Measurements from ENCODE around the gene PPEF1.

PPEF1 gene

GRCh38 chrX:18707426-18708049 is at the start of gene PPEF1:
TSS of gene PPEF1 (plus strand) at chrX:18707645. CDS start at chrX:18707781, 136 bp downstream.
- no peak for DNase-seq

GRCh38 chrX:18661273-18661672 is 46.2 kb upstream of the PPEF1 start:
- no peak for DNase-seq

- no peak for DNase-seq
Measured at GRCh38 chrX:18664947-18665346, 42.5 kb upstream of the PPEF1 start.

- DNase-seq: no peak
Measured at GRCh38 chrX:18666614-18667013, 40.8 kb upstream of the PPEF1 start.

- DNase-seq: no peak
Measured at GRCh38 chrX:18668071-18668835, 39.2 kb upstream of the PPEF1 start.

- DNase-seq: no peak
Measured at GRCh38 chrX:18672008-18672407, 35.4 kb upstream of the PPEF1 start, which contains the start of gene RS1. TSS of gene RS1 (minus strand) at chrX:18672108. CDS start at chrX:18672068, 40 bp downstream.

GRCh38 chrX:18674417-18674787 is 33.0 kb upstream of the PPEF1 start:
- peak; percentile 35 for DNase-seq

- DNase-seq: peak; percentile 35
Measured at GRCh38 chrX:18674788-18675735, 32.4 kb upstream of the PPEF1 start.

GRCh38 chrX:18676050-18676449 is 31.4 kb upstream of the PPEF1 start:
- no peak for DNase-seq

- no peak for DNase-seq
Measured at GRCh38 chrX:18676470-18676869, 31.0 kb upstream of the PPEF1 start.

GRCh38 chrX:18677161-18677869 is 30.1 kb upstream of the PPEF1 start:
- no peak for DNase-seq

GRCh38 chrX:18681996-18682395 is 25.4 kb upstream of the PPEF1 start:
- DNase-seq: no peak

- no peak for DNase-seq
Measured at GRCh38 chrX:18682979-18683387, 24.5 kb upstream of the PPEF1 start.

- no peak for DNase-seq
Measured at GRCh38 chrX:18687856-18688495, 19.5 kb upstream of the PPEF1 start.

GRCh38 chrX:18691431-18691830 is 16.0 kb upstream of the PPEF1 start:
- no peak for DNase-seq

GRCh38 chrX:18692541-18692940 is 14.9 kb upstream of the PPEF1 start:
- DNase-seq: no peak

- DNase-seq: no peak
Measured at GRCh38 chrX:18696653-18697052, 10.8 kb upstream of the PPEF1 start.

- no peak for DNase-seq
Measured at GRCh38 chrX:18698737-18699650, 8.5 kb upstream of the PPEF1 start.

GRCh38 chrX:18701621-18702361 is 5.7 kb upstream of the PPEF1 start:
- DNase-seq: no peak
